Caco-2 (cell line): ENCODE measurements around the gene WWC2. TPM values are rescaled to one million over a fixed set of nuclear protein-coding genes. Genes with fewer than 3 reads are reported as not detected.

ENCODE experiments used
- BruUV-seq: library from RNA; stranded (reverse); fragments of 400-500 nt; replicated peaks from 2 replicates; lab custom pipeline; 2021; lab: Mats Ljungman, UMichigan
- CTCF ChIA-PET: fragments of 300-600 bp; sonication (Branson Sonifier 250); formaldehyde crosslinking; loops from one replicate; lab custom pipeline; 2022; ENCODE audit warnings: antibody characterized with exemption; lab: Charles Lee
- POLR2A ChIA-PET: fragments of 300-600 bp; sonication (Branson Sonifier 250); formaldehyde crosslinking; loops from one replicate; lab custom pipeline; 2022; ENCODE audit warnings: antibody characterized with exemption; lab: Charles Lee
- DNase-seq, 2 experiments: peaks; one replicate each; pipeline versions ENCODE4 v3.0.0 to v3.0.0-alpha.2; 2020 to 2022
- H3K27me3 ChIP-seq: replicated peaks from 2 replicates; pipeline ENCODE4 v1.6.0; 2011; ENCODE audit warnings: low read length; ENCODE audit not compliant: control insufficient read depth, insufficient read depth
- H3K36me3 ChIP-seq: 2 replicates; pipeline ENCODE4 v1.5.1; 2011; ENCODE audit warnings: low read length; ENCODE audit not compliant: control insufficient read depth, insufficient read depth
- H3K4me1 ChIP-seq: fragments of 250-450 bp; sonication (Bioruptor Pico); 2 replicates; pipeline ENCODE4 v1.5.1; 2020; ENCODE audit warnings: mild to moderate bottlenecking
- H3K4me3 ChIP-seq: 2 replicates; pipeline ENCODE4 v1.5.1; 2011; ENCODE audit warnings: low read depth, mild to moderate bottlenecking, control low read depth, low read length
- H3K9me3 ChIP-seq: fragments of 250-450 bp; sonication (Bioruptor Pico); 2 replicates; pipeline ENCODE4 v1.5.1; 2020; ENCODE audit warnings: mild to moderate bottlenecking, moderate library complexity
- H3K27ac Mint-ChIP-seq: one replicate; pipeline ENCODE4 v1.8.0; 2022; ENCODE audit warnings: mixed read lengths; ENCODE audit not compliant: unreplicated experiment
- H3K27me3 Mint-ChIP-seq: one replicate; pipeline ENCODE4 v1.8.0; 2022; ENCODE audit warnings: mixed read lengths; ENCODE audit not compliant: insufficient read depth, unreplicated experiment
- H3K36me3 Mint-ChIP-seq: one replicate; pipeline ENCODE4 v1.8.0; 2022; ENCODE audit warnings: mild to moderate bottlenecking, mixed read lengths; ENCODE audit not compliant: insufficient read depth, unreplicated experiment
- H3K4me1 Mint-ChIP-seq: one replicate; pipeline ENCODE4 v1.8.0; 2022; ENCODE audit warnings: low read depth, mixed read lengths; ENCODE audit not compliant: unreplicated experiment
- H3K4me3 Mint-ChIP-seq: one replicate; pipeline ENCODE4 v1.8.0; 2022; ENCODE audit warnings: mild to moderate bottlenecking, moderate library complexity, mixed read lengths; ENCODE audit not compliant: unreplicated experiment
- H3K9me3 Mint-ChIP-seq: one replicate; pipeline ENCODE4 v1.8.0; 2022; ENCODE audit warnings: mixed read lengths; ENCODE audit not compliant: unreplicated experiment
- intact Hi-C: fragments of 100-400 bp; cut with micrococcal nuclease; formaldehyde crosslinking; loops from one replicate; pipeline ENCODE4 v1.10.0; 2022; ENCODE audit not compliant: unreplicated experiment
- total RNA-seq: library from RNA; stranded (reverse); gene quantifications from 2 replicates; pipeline ENCODE4 v1.2.3, GENCODE V29; 2022
- TF ChIP-seq, protein P1 (sequence below), 2 experiments: fragments of 200-600 bp in 1 of 2; IDR thresholded peaks; 1 replicate in 1 of 2; 2 replicates in 1 of 2; pipeline versions ENCODE4 v1.5.1 to v1.8.0; 2011 to 2022; ENCODE audit warnings: antibody characterized with exemption in 1 of 2, control low read depth in 1 of 2, inconsistent platforms in 1 of 2, low read depth in 1 of 2, low read length in 1 of 2, mild to moderate bottlenecking in 1 of 2, moderate library complexity in 1 of 2; ENCODE audit not compliant: insufficient read depth in 1 of 2, severe bottlenecking in 1 of 2, unreplicated experiment in 1 of 2

Gene WWC2
- total RNA-seq, 1 experiment from 2014 or later = 126 TPM

DNA sequence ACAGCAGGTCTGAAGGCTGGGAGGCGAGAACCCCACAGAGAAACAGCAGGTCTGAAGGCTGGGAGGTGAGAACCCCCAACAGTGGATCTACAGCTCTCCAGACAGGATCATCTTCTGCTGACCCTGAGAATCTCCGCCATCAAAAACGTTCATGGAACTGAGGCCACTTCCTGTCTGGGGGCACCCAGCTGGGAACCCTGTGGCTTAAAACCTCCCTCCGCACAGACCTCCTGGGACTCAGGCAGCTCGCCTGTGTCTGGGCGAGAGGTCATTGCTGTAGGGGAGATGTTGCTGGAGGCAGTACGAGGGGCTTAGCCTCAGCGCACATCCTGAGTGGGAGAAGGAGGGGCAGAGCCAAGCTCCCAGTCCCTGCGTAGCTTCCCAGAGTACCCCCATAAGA is 238.3 kb downstream of the WWC2 start:
- no peak for DNase-seq
- no peak overlapping the region for H3K4me3 ChIP-seq
- no TSS peak for BruUV-seq
- H3K27me3 Mint-ChIP-seq = no peaks in the 10 kb centered on the region
- ChIA-PET POLR2A (no interaction called here), CTCF (no interaction called here)
- TF ChIP-seq, protein P1, sequence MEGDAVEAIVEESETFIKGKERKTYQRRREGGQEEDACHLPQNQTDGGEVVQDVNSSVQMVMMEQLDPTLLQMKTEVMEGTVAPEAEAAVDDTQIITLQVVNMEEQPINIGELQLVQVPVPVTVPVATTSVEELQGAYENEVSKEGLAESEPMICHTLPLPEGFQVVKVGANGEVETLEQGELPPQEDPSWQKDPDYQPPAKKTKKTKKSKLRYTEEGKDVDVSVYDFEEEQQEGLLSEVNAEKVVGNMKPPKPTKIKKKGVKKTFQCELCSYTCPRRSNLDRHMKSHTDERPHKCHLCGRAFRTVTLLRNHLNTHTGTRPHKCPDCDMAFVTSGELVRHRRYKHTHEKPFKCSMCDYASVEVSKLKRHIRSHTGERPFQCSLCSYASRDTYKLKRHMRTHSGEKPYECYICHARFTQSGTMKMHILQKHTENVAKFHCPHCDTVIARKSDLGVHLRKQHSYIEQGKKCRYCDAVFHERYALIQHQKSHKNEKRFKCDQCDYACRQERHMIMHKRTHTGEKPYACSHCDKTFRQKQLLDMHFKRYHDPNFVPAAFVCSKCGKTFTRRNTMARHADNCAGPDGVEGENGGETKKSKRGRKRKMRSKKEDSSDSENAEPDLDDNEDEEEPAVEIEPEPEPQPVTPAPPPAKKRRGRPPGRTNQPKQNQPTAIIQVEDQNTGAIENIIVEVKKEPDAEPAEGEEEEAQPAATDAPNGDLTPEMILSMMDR (IDR thresholded peaks at IDR 0.05; ENCODE audit: insufficient read depth in 1 of 2, low read depth in 1 of 2, low read length in 1 of 2, severe bottlenecking in 1 of 2, unreplicated experiment in 1 of 2) = no peak
- intact Hi-C loops = no loop called here
- H3K4me1 ChIP-seq = peaks cover 22% of the 10 kb centered on the region; the same call in 1 of the 2 replicates
- H3K27me3 ChIP-seq = no peaks in the 10 kb centered on the region
- H3K36me3 Mint-ChIP-seq = peaks cover 7% of the 10 kb centered on the region
- H3K4me3 Mint-ChIP-seq = no peak overlapping the region
- no peaks in the 10 kb centered on the region for H3K36me3 ChIP-seq
- H3K9me3 ChIP-seq = no peaks in the 10 kb centered on the region; the same call in 1 of the 2 replicates
- H3K27ac Mint-ChIP-seq = no peak overlapping the region
- H3K4me1 Mint-ChIP-seq = peaks cover 8% of the 10 kb centered on the region
- peaks cover 6% of the 10 kb centered on the region for H3K9me3 Mint-ChIP-seq

DNA sequence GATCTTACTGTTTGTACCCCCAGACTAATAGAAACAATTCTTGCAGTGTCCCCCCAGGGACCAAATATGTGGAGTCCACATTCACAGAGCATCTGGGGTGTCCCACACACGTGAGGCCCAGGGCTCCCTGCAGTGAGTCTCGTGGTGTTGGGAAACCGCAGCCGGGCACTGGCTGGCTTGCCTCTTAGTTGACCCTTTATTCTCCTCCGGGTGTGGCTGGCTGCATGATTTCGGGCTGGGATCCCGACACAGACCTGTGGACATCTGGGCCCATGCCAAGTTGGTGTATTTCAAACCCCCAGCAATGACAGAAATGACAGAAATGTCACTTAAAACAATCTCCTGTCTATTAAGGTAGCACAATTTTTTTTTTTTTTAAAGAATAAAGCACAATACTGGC is 238.8 kb downstream of the WWC2 start:
- POLR2A ChIA-PET = no interaction called here

DNA sequence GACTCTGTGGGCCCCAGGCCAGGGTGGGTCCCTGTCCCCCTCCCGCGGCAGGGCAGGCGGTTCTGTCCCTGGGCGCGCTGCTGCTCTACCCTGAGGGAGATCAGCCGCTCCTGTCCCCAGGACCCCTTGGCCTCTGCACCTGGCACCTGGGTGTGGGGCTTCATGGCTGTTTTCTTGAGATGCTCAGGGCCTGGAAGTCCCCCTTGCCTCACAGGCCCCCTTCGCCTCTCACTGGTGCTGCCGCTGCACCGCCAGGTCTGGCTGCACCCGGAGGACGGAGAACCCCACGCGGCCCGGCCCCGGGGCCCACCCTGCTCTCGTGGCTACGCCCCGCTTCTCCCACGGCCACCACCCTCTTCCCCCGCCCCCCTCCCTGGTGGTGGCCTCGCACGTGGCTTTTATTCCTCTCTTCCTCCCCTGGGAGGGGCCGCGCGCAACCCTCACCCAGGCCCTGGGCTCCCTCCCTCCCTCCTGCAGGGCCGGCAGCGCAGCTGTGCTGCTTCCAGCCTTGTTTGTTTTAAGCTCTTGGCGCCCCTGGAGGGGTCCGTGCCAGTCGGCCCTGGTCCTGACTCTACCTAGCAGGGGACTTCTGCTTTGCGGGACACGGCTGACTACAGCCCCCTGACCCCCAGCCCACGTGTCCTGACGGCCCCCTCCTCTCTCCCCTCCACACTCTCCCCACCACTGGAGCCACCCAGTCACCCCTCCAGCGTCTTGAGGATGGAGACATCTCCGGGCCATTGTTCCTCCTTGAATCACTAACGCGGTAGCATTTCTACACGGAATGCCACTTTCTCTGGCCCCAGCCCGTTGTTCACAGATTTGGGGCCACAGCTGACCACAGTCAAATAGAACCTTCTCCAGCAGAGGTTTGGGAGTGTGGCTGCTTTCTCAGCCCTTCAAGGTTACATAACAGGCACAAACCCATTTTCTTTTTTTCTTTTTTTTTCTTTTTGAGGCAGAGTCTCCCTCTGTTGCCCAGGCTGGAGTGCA is 243.8 kb downstream of the WWC2 start:
- Histone ChIP-seq H3K4me3 (no peak overlapping the region), H3K4me1 (no peaks in the 10 kb centered on the region), H3K36me3 (no peaks in the 10 kb centered on the region), H3K9me3 (no peaks in the 10 kb centered on the region), H3K27me3 (no peaks in the 10 kb centered on the region)
- ChIA-PET POLR2A (no interaction called here), CTCF (no interaction called here)
- BruUV-seq = no TSS peak
- Mint-ChIP-seq H3K36me3 (no peaks in the 10 kb centered on the region), H3K4me3 (no peak overlapping the region), H3K9me3 (no peaks in the 10 kb centered on the region), H3K4me1 (no peaks in the 10 kb centered on the region), H3K27ac (no peak overlapping the region), H3K27me3 (no peaks in the 10 kb centered on the region)
- intact Hi-C loops = no loop called here
- TF ChIP-seq, protein P1 (IDR thresholded peaks at IDR 0.05; ENCODE audit: insufficient read depth in 1 of 2, low read depth in 1 of 2, low read length in 1 of 2, severe bottlenecking in 1 of 2, unreplicated experiment in 1 of 2) = no peak
- DNase-seq = no peak

More for the DNA sequence above, 238.8 kb downstream of the WWC2 start:
- Mint-ChIP-seq H3K4me3 (no peak overlapping the region), H3K27ac (no peak overlapping the region), H3K9me3 (peaks cover 1% of the 10 kb centered on the region), H3K36me3 (peaks cover 4% of the 10 kb centered on the region), H3K27me3 (no peaks in the 10 kb centered on the region), H3K4me1 (peaks cover 8% of the 10 kb centered on the region)
- Histone ChIP-seq H3K27me3 (no peaks in the 10 kb centered on the region), H3K9me3 (no peaks in the 10 kb centered on the region; the same call in 1 of the 2 replicates), H3K36me3 (no peaks in the 10 kb centered on the region), H3K4me3 (no peak overlapping the region), H3K4me1 (peaks cover 22% of the 10 kb centered on the region; the same call in 1 of the 2 replicates)
- no peak for DNase-seq
- no TSS peak for BruUV-seq
- TF ChIP-seq, protein P1 (IDR thresholded peaks at IDR 0.05; ENCODE audit: insufficient read depth in 1 of 2, low read depth in 1 of 2, low read length in 1 of 2, severe bottlenecking in 1 of 2, unreplicated experiment in 1 of 2) = no peak
- intact Hi-C loops = no loop called here
- CTCF ChIA-PET = no interaction called here
